Kidney (tissue), 14 donors: ENCODE measurements around the gene WWP2. TPM values are rescaled to one million over a fixed set of nuclear protein-coding genes. Genes with fewer than 3 reads are reported as not detected.

ENCODE experiments used
- DNase-seq, 5 donors: peaks; one replicate each; pipeline ENCODE4 v3.0.0-alpha.2; 2013 to 2020
- FAIRE-seq: peaks from 2 replicates; lab custom pipeline; 2012; peaks lifted over from hg19 to GRCh38; lab: Jason Lieb, UNC
- H3K27ac ChIP-seq, 2 donors: one replicate each; pipeline ENCODE4 v1.7.0; 2013; ENCODE audit warnings: low read depth in 2 of 2, low read length in 2 of 2, inconsistent platforms in 1 of 2
- H3K27me3 ChIP-seq: one replicate; pipeline ENCODE4 v1.7.1; 2013; ENCODE audit warnings: low read length, inconsistent platforms; ENCODE audit not compliant: control insufficient read depth, insufficient read depth
- H3K36me3 ChIP-seq, 3 donors: one replicate each; pipeline versions ENCODE4 v1.7.0 to v1.7.1; 2013; ENCODE audit warnings: low read length in 3 of 3, control low read depth in 1 of 3, inconsistent platforms in 1 of 3; ENCODE audit not compliant: insufficient read depth in 3 of 3, control insufficient read depth in 2 of 3
- H3K4me1 ChIP-seq, 3 donors: one replicate each; pipeline versions ENCODE4 v1.7.0 to v1.7.1; 2013; ENCODE audit warnings: low read length in 3 of 3, inconsistent platforms in 1 of 3, low read depth in 1 of 3; ENCODE audit not compliant: control insufficient read depth in 2 of 3, insufficient read depth in 2 of 3
- H3K4me3 ChIP-seq, 3 donors: one replicate each; pipeline versions ENCODE4 v1.7.0 to v1.8.1; 2013; ENCODE audit warnings: low read length in 3 of 3, control low read depth in 1 of 3, inconsistent platforms in 1 of 3
- H3K9ac ChIP-seq, 3 donors: one replicate each; pipeline versions ENCODE4 v1.7.0 to v1.7.1; 2013; ENCODE audit warnings: low read length in 3 of 3, control low read depth in 1 of 3, inconsistent platforms in 1 of 3
- H3K9me3 ChIP-seq, 3 donors: one replicate each; pipeline versions ENCODE4 v1.7.0 to v1.7.1; 2013; ENCODE audit warnings: low read length in 3 of 3, control low read depth in 1 of 3, inconsistent platforms in 1 of 3; ENCODE audit not compliant: control insufficient read depth in 2 of 3, insufficient read depth in 1 of 3
- intact Hi-C: fragments of 100-400 bp; cut with DNase I; formaldehyde crosslinking; loops from one replicate; pipeline ENCODE4 v1.11.1; 2022
- polyA plus RNA-seq: library from polyadenylated mRNA; stranded (reverse); fragments of 350-450 nt; fragmentation: Illumina TruSeq; extraction: RNeasy Lipid Tissue Mini Kit (QIAGEN cat#74804); gene quantifications from one replicate; pipeline ENCODE4 v1.2.3, GENCODE V29; 2014; ENCODE audit warnings: low read depth, low replicate concordance; ENCODE audit not compliant: insufficient read depth
- total RNA-seq: library from RNA; stranded (reverse); fragmentation: NEBNext Ultra II Directional; extraction: Animal tissue kit (Norgen Biotek cat#: 25700); gene quantifications from one replicate; pipeline ENCODE4 v1.2.1, GENCODE V29; 2021
- TF ChIP-seq, protein P1 (sequence below): IDR thresholded peaks from 3 replicates; pipeline ENCODE4 v1.5.1; 2012; ENCODE audit warnings: mild to moderate bottlenecking, moderate library complexity, borderline replicate concordance; ENCODE audit not compliant: insufficient read depth; ENCODE audit errors: extremely low read depth
- donor health status: control.
- donor health status: control.
- donor health status: control.
- donor health status: control.
- donor health status: control.
- donor health status: DM: yes; HTN: yes; CAD: no.
- donor health status: Normal renal cell carcinoma (clear cell type).

WWP2 gene
- total and polyA plus RNA-seq, 2 donors from 2014 or later, result 30.0 to 128 TPM

DNA sequence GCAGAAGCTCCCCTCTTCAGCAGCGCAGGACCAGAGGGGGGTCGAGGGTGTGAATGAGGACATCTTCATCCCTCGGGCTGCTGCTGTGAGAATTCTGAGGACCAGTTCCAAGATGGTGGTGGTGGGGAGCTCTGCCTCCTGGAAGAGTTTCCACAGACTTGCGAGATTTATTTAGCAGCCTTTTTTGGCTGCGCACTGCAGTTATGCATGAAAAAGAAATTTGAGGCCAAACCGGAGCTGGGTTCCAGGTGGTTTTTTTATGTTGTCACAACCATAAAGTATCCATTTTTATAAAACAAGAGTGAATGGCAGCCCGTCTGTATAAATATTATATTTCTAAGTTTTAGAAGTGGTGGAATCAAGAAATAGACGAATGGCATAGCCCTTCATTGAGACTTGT is 112.1 kb downstream of the WWP2 start:
- Histone ChIP-seq H3K4me3 (no peak overlapping the region), H3K9ac (no peak overlapping the region), H3K36me3 (peaks cover 3 to 17% (median 16%) of the 10 kb centered on the region in 3 donors), H3K27me3 (no peaks in the 10 kb centered on the region), H3K27ac (no peak overlapping the region), H3K9me3 (peaks cover 0 to 10% (median 2%) of the 10 kb centered on the region in 3 donors), H3K4me1 (no peaks in the 10 kb centered on the region)
- DNase-seq (no peak), FAIRE-seq (no peak)
- TF ChIP-seq, protein P1, sequence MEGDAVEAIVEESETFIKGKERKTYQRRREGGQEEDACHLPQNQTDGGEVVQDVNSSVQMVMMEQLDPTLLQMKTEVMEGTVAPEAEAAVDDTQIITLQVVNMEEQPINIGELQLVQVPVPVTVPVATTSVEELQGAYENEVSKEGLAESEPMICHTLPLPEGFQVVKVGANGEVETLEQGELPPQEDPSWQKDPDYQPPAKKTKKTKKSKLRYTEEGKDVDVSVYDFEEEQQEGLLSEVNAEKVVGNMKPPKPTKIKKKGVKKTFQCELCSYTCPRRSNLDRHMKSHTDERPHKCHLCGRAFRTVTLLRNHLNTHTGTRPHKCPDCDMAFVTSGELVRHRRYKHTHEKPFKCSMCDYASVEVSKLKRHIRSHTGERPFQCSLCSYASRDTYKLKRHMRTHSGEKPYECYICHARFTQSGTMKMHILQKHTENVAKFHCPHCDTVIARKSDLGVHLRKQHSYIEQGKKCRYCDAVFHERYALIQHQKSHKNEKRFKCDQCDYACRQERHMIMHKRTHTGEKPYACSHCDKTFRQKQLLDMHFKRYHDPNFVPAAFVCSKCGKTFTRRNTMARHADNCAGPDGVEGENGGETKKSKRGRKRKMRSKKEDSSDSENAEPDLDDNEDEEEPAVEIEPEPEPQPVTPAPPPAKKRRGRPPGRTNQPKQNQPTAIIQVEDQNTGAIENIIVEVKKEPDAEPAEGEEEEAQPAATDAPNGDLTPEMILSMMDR, result no peak
- intact Hi-C loops, result no loop called here

DNA sequence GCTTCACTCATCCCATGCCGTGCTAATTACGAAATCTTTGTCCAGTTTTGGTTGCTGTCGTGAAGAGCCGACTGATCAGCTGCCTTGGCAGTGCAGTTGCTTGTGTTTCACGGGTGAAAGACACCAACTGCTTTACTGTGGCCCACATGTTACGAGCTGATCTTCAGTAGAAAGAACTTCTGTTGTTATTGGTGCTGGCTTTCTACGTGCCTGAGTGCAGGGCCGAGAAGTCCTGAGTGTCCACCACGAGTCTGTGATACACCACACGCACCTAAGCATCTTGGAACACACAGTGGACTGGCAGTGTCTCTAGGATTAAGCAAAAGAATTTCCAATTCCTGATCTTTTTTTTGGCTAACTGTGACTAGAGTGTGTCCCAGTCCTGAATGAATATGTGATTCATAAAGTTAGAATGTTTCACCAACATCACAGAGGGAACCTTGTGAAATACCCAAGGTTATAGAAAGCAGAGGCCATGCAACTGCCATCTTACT is 118.6 kb downstream of the WWP2 start:
- no peak overlapping the region for H3K4me3 ChIP-seq
- H3K9ac ChIP-seq, result no peak overlapping the region
- DNase-seq, result no peak
- no peaks in the 10 kb centered on the region for H3K27me3 ChIP-seq
- H3K27ac ChIP-seq, result no peak overlapping the region
- peaks cover 3 to 4% (median 4%) of the 10 kb centered on the region in 3 donors for H3K36me3 ChIP-seq
- no peak for FAIRE-seq
- H3K4me1 ChIP-seq, result no peaks in the 10 kb centered on the region
- intact Hi-C loops, result no loop called here
- H3K9me3 ChIP-seq, result peaks cover 0 to 10% (median 2%) of the 10 kb centered on the region in 3 donors
- TF ChIP-seq, protein P1, result no peak

DNA sequence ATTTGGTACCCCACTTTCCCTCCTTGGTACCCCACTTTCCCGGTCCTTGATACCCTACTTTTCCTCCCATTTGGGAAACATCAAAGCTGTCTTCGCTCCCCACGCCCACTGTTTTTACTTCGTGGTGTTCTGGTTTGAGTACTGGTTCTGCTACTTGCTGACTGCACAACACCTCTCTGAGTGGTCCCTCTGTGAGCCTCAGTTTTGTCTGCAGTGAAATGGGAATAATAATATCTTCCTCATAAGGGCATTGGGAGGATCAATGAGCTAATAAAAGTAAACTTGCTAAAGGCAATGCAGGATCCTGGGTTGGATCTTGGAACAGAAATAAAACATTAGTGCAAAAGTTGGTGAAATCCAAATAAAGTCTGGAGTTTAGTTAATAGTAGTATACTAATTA is 119.0 kb downstream of the WWP2 start:
- Histone ChIP-seq H3K27ac (no peak overlapping the region), H3K9ac (no peak overlapping the region), H3K27me3 (no peaks in the 10 kb centered on the region), H3K9me3 (peaks cover 0 to 10% (median 2%) of the 10 kb centered on the region in 3 donors), H3K4me3 (no peak overlapping the region), H3K4me1 (no peaks in the 10 kb centered on the region), H3K36me3 (peaks cover 3 to 4% (median 4%) of the 10 kb centered on the region in 3 donors)
- FAIRE-seq (no peak), DNase-seq (no peak)
- TF ChIP-seq, protein P1, result no peak
- intact Hi-C loops, result no loop called here

DNA sequence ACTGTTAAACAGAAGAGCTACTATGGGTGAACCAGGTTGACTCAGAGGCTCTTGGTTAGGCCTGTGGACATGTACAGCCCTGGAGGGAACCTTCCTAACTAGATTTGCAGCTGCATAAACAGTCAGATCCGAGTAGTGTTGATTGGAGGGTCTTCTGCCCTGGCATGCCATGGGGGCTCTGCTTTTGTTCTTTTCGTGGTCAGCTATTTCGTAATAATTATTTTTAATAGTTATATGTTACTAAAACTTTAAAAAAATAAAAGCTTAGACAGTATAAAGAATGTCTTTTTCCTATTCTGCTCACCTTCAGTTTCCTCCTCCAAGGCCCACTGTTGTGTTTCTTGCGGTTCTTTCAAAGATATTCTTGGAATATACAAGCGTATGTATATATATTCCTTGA is 121.6 kb downstream of the WWP2 start:
- TF ChIP-seq, protein P1, result no peak
- H3K9me3 ChIP-seq, result no peaks in the 10 kb centered on the region
- no peak for DNase-seq
- peaks cover 2 to 8% (median 3%) of the 10 kb centered on the region in 3 donors for H3K4me1 ChIP-seq
- no peaks in the 10 kb centered on the region for H3K27me3 ChIP-seq
- no peak overlapping the region for H3K27ac ChIP-seq
- intact Hi-C loops, result no loop called here
- H3K4me3 ChIP-seq, result no peak overlapping the region
- FAIRE-seq, result no peak
- no peaks in the 10 kb centered on the region for H3K36me3 ChIP-seq
- no peak overlapping the region for H3K9ac ChIP-seq
